Fibroblast of skin of scalp (primary cell): ENCODE data around the gene CACHD1.

ENCODE experiments used
- DNase-seq: peaks from one replicate; pipeline ENCODE4 v3.0.0-alpha.2; 2013

Gene CACHD1

GRCh38 chr1:64550510-64550909 lies 80.6 kb downstream of the CACHD1 start:
- DNase-seq: no peak

GRCh38 chr1:64550946-64551605 lies 81.1 kb downstream of the CACHD1 start:
- DNase-seq: no peak

GRCh38 chr1:64553285-64553684 lies 83.4 kb downstream of the CACHD1 start:
- DNase-seq: no peak

GRCh38 chr1:64555947-64556346 lies 86.0 kb downstream of the CACHD1 start:
- no peak for DNase-seq

GRCh38 chr1:64561993-64562392 lies 92.1 kb downstream of the CACHD1 start:
- no peak for DNase-seq

GRCh38 chr1:64563958-64564565 lies 94.1 kb downstream of the CACHD1 start:
- DNase-seq: no peak

GRCh38 chr1:64564891-64565290 lies 95.0 kb downstream of the CACHD1 start:
- DNase-seq: no peak

- no peak for DNase-seq
Observed at GRCh38 chr1:64567426-64568170, 97.7 kb downstream of the CACHD1 start.

GRCh38 chr1:64568171-64568450 lies 98.2 kb downstream of the CACHD1 start:
- no peak for DNase-seq

GRCh38 chr1:64569411-64569810 lies 99.5 kb downstream of the CACHD1 start:
- DNase-seq: peak; percentile 27

GRCh38 chr1:64570267-64570855 lies 100.4 kb downstream of the CACHD1 start:
- no peak for DNase-seq

- DNase-seq: no peak
Observed at GRCh38 chr1:64572222-64572900, 102.4 kb downstream of the CACHD1 start.

- no peak for DNase-seq
Observed at GRCh38 chr1:64574301-64574700, 104.4 kb downstream of the CACHD1 start.

- no peak for DNase-seq
Observed at GRCh38 chr1:64575881-64576676, 106.2 kb downstream of the CACHD1 start.

- no peak for DNase-seq
Observed at GRCh38 chr1:64578270-64578973, 108.5 kb downstream of the CACHD1 start.

GRCh38 chr1:64579767-64580166 lies 109.8 kb downstream of the CACHD1 start:
- DNase-seq: no peak

GRCh38 chr1:64581135-64581842 lies 111.4 kb downstream of the CACHD1 start:
- DNase-seq: no peak

- DNase-seq: no peak
Observed at GRCh38 chr1:64581843-64582185, 111.9 kb downstream of the CACHD1 start.

- no peak for DNase-seq
Observed at GRCh38 chr1:64584479-64584878, 114.5 kb downstream of the CACHD1 start.

- no peak for DNase-seq
Observed at GRCh38 chr1:64588876-64589275, 118.9 kb downstream of the CACHD1 start.

- DNase-seq: no peak
Observed at GRCh38 chr1:64590316-64590715, 120.4 kb downstream of the CACHD1 start.
